GM21723 (cell line): ENCODE results near the gene KLHDC8B.
"Not testable (repeated sequence)": the region's sequence is repeated elsewhere in the genome, so short reads cannot be mapped to it uniquely, and the experiment has no call there.

ENCODE experiments used
- ATAC-seq: cut with Tn5 transposase; IDR thresholded peaks from one replicate; pipeline ENCODE4 v1.9.1; 2021; ENCODE audit warnings: mild to moderate bottlenecking, moderate library complexity; ENCODE audit not compliant: unreplicated experiment

The KLHDC8B gene

DNA sequence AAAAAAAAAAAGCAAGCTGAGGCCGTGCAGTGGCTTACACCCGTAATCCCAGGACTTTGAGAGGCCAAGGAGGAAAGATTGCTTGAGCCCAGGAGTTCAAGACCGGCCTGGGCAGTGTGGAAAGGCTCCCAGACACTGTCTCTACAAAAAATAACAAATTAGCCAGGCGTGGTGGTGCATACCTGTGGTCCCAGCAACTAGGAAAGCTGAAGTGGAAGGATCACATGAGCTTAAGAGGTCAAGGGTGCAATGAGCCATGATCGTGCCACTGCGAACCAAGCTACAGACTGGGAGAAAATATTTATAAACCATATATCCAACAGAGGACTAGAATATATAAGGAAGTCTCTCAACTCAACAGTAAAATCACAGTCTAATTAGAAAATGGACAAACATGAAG, 10.0 kb downstream of the KLHDC8B start:
- ATAC-seq: no peak

DNA sequence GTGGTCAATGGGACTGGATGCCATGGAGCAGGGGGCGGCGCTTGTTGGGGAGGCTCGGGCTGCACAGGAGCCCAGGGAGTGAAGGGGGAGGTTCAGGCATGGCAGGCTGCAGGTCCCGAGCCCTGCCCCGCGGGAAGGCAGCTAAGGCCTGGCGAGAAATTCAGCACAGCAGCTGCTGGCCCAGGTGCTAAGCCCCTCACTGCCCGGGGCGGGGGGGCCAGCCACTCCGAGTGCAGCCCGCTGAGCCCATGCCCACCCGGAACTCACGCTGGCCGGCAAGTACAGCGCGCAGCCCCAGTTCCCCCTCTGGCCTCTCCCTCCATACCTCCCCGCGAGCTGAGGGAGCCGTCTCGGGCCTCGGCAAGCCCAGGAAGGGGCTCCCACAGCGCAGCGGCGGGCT, 11.3 kb downstream of the KLHDC8B start:
- no peak for ATAC-seq

DNA sequence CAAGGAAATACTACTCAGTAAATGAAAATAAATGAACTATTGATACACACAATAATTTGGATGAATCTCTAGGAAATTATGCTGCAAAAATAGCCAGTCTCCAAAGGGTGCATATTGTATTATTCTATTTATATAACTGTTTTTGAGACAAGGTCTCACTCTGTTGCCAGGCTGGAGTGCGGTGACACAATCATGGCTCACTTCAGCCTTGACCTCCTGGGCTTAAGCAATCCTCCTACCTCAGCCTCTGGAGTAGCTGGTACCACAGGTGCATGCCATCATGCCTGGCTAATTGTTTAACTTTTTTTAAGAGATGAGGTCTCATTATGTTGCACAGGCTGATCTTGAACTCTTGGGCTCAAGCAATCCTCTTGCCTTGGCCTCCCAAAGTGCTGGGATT, 12.5 kb downstream of the KLHDC8B start:
- no peak for ATAC-seq

DNA sequence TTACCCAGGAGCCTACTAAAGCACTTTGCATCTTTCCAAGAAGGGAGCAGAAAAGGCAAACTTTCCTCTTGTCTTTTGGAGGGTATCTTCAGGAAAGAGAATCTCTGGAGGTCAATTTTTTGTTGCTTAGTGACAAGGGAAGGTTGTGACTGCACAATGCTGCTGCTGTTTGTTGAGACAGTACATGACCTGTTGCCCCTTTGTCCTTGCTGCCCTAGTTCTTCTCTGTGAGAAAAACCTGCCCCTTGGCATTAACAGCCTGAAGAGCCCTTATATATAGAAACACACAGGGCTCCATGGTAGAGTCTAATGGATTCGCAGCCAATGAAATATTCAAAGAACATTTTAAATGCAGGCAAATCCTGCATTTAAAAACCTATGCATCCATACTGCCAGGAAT, 20.3 kb downstream of the KLHDC8B start:
- no peak for ATAC-seq

DNA sequence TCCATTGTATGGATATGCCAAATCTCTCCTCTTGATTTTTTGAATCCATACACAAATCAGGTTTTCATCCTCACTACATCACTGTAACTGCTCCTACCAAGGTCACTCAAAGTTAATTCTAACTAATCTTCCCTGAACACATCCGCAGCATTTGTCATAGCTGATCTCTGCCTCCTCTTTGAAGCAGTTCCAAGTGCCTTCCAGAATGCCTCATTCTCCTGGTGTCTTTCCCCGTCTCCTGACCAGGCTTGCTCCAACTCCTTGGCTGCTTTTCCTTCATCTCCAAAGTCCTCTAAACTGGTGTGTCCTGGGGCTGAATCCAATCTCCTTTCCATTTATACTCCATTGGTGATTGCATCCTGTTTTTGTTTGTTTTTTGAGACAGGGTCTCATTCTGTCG, 26.8 kb downstream of the KLHDC8B start:
- ATAC-seq: no peak

DNA sequence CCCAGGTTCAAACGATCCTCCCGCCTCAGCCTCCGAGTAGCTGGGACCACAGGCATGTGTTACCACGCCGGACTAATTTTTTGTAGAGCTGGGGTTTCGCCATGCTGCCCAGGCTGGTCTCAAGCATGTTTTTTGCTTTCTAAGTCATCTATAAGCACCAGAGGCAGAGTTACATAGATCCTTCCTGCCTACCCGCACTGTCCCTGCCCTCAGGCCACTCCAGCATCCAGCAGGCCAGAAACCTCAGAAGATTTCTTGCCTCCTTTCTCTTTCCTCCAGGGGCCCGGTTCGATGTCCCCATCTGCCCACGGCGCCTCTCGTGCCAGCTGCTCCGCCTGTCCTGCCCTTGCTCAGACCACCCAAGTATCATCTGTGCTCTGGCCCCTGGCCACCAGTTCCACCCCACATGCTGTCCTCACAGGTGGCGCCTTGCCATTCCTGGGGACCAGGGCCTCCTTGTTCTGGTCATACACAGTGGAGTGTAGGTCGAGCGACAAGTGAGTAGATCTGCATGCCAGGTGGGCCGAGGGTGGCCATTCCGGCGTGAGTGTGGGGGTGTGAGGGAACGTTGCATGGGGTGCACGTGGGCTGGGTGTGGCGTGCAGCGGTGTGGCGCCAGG, 27.3 kb downstream of the KLHDC8B start:
- ATAC-seq: no peak

DNA sequence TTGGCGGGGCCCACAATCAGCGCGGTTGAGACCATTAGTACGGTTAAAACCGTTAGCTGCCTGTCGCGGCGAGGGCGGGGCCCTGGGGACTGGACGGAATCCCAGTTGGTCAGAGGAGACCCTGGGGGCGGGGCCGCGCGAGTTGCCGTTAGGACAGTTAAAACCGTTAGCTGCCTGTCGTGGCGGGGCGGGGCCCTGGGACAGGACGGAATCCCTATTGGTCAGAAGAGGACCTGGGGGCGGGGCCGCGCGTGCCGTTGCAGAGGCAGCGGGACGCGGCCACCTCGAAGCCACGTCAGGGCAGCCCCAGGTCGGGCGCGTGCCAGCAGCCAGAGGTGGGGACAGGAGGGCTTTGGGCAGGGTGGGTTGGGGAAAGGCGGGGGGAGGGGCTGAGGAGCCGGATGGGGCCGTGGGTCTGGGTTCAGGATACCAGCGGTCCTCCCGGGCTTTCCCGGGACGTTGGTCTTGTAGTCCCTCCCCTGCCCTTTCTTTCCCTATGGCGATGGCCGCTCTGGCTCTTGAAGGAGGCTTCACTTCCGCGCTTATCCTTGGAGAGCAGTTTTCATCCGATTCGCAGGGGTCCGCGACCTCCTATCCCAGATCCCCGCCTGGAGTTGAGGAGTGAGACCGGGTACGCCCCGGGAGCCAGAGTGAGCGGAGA, 28.0 kb downstream of the KLHDC8B start:
- ATAC-seq: no peak

DNA sequence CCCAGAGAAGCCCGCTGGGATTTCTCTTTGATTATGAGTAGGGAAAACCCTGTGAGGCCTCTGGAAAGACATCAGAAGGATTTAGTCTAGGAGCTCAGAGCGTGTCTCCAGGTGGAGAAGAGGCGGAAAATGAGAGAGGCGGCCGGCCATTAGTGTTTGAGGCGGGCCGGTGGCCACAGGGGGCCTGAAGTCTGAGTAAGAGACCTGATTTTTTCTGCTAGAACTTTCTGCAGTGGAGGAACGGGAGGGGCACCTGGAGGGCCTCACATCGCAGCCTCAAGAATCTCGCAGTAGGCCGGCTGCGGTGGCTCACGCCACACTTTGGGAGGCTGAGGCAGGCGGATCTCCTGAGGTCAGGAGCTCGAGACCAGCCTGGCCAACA, 28.5 kb downstream of the KLHDC8B start:
- ATAC-seq: no peak

DNA sequence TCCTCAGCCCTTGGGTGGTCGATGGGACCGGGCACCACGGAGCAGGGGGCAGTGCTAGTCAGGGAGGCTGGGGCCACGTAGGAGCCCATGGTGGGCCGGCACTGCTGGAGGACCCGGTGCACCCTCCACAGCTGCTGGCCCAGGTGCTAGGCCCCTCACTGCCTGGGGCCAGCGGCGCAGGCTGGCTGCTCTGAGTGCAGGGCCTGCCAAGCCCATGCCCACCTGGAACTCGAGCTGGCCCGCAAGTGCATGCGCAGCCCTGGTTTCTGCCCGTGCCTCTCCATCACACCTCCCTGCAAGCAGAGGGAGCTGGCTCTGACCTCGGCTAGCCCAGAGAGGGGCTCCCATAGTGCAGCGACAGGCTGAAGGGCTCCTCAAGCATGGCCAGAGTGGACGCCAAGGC, 42.1 kb downstream of the KLHDC8B start:
- ATAC-seq: no peak

DNA sequence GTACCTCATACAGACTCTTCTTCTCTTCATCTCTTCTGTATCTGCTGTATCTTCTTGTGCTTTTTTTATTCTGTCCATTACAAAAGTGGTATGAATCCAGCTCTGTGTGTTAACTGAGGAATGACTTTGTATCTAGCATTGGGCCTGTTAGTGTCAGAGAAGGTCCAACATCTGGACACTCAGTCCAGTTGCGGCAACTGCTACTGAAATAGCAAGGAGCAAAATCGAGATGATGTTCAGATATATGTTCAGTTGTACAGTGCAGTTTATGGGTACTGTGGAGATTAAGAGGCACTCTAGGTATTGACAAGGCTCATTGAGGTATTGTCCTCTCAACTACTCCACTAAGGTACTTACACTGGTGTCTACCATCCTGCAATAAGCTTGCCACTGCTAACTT, 42.6 kb downstream of the KLHDC8B start:
- ATAC-seq: no peak

DNA sequence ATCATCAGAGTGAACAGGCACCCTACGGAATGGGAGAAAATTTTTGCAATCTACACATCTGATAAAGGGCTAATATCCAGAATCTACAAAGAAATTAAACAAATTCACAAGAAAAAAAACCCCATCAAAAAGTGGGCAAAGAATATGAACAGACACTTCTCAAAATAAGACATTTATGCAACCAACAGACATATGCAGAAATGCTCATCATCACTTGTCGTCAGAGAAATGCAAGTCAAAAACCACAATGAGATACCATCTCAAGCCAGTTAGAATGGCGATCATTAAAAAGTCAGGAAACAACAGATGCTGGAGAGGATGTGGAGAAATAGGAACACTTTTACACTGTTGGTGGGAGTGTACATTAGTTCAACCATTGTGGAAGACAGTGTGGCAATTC, 45.3 kb downstream of the KLHDC8B start:
- not testable (repeated sequence) for ATAC-seq

DNA sequence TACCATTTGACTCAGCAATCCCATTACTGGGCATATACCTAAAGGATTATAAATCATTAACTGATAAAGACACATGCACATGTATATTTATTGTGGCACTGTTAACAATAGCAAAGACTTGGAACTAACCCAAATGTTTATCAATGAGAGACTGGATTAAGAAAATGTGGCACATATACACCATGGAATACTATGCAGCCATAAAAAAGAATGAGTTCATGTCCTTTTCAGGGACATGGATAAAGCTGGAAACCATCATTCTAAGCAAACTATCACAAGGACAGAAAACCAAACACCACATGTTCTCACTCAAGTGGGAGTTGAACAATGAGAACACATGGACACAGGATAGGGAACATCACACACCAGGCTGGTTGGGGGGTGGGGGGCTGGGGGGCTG, 45.7 kb downstream of the KLHDC8B start:
- ATAC-seq: not testable (repeated sequence)

DNA sequence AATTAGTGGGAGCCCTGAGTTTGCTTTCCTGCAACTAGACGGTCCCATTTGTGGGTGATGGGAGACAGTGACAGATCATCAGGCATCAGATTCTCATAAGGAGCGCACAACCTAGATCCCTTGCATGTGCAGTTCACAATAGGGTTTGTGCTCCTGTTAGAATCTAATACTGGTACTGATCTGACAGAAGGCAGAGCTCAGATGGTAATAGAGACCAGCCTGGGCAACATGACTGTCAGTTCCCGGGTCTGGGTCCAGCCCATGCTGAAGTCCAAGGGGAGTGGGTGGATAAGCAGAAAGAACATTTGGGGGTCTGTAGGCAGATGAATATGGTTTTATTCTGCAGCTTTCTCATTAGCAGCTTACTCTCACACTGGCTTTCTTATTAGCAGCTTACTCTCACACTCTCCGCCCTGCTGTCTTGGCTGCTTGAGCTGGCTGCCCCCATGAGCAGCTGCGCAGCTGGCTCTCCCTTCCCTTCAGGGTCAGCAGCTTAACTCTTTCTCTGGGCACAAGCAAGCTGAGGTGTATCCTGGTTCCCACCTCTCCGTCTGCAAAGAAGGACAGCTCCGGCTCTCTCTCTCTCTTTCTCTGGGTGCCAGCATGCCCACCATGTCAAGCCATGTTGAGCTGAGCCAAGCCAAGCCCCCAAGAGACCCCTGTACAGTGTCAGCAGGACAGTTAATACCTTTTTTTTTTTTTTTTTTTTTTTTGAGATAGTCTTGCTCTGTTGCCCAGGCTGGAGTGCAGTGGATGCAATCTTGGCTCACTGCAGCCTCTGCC, 46.5 kb downstream of the KLHDC8B start:
- ATAC-seq: no peak

DNA sequence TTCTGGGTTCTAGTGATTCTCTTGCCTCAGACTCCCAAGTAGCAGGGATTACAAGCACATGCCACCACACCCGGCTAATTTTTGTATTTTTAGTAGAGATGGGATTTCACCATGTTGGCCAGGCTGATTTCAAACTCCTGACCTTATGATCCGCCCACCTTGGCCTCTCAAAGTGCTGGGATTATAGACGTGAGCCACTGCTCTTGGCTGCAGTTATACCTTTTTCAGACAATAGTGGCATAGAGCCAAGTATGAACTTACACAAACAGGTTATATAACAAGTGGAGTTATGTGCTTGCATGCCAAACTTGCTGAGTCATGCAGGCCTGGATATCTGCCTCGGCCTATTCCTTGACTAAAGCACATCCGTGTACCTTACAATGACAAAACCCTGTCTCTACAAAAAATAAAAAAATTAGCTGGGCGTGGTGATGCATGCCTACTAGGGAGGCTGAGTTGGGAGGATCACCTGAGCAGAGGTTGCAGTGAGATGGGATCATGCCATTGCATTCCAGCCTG, 47.1 kb downstream of the KLHDC8B start:
- not testable (repeated sequence) for ATAC-seq

DNA sequence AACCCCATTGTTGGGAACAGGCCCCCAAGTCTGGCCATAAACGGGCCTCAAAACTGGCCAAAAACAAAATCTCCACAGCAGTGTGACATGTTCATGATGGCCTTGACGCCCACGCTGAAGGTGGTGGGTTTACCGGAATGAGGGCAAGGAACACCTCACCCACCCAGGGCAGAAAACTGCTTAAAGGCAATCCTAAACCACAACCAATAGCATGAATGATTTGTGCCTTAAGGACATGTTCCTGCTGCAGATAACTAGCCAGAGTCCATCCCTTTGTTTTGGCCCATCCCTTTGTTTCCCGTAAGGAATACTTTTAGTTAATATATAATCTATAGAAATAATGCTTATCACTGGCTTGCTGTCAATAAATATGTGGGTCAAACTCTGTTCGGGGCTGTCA, 47.7 kb downstream of the KLHDC8B start:
- ATAC-seq: no peak

DNA sequence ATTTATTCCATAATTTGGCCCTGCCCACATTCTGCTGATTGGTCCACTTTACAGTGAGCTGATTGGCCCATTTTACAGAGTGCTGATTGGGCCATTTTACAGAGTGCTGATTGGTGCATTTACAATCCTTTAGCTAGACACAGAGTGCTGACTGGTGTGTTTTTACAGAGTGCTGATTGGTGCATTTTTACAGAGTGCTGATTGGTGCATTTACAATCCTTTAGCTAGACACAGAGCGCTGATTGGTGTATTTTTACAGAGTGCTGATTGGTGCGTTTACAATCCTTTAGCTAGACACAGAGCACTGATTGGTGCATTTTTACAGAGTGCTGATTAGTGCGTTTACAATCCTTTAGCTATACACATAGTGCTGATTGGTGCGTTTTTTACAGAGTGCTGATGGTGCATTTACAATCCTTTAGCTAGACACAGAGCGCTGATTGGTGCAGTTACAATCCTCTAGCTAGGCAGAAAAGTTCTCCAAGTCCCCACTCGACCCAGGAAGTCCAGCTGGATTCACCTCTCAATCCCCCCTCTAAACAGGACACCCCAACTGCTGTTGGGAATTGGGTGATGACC, 49.7 kb downstream of the KLHDC8B start:
- not testable (repeated sequence) for ATAC-seq

DNA sequence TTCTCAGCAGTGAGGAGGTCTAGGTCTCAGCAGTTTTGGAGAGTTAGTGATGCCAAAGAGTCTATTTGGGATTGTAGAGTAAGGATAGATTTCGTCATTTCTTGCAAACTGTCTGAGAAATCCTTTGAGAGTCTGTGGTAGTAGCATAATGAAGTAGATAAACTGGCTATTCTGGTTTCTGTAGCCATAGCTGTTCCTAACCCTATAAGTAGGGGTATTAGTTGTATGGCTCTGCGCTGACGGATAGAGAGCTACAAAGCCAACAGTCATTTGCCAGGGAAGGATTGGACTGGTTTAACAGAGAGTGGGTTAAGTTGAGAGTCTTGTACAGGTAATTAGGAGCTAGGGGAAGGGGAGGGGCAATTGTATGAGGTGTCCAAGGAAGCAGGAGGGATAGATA, 50.6 kb downstream of the KLHDC8B start:
- ATAC-seq: no peak
